K562 (cell line): ENCODE measurements around the gene ATG10. TPM values are rescaled to one million over a fixed set of nuclear protein-coding genes. Genes with fewer than 3 reads are reported as not detected.
A peak's percentile ranks its signal among the peaks of the same experiment; 100 is the strongest.

Experiments used
- DEAF1 ChIP-seq: fragments of 450-650 bp; formaldehyde crosslinking; IDR thresholded peaks from 2 replicates; pipeline ENCODE4 v1.4.0; 2020; ENCODE audit warnings: mild to moderate bottlenecking, moderate library complexity
- DIDO1 ChIP-seq: fragments of 450-650 bp; IDR thresholded peaks from 2 replicates; pipeline ENCODE4 v1.6.1; 2016; ENCODE audit warnings: low read depth, missing biosample characterization, missing genetic modification characterization
- E2F4 ChIP-seq: sonication (generic); formaldehyde crosslinking; IDR thresholded peaks from 2 replicates; pipeline ENCODE4 v1.8.0; 2022; ENCODE audit warnings: mild to moderate bottlenecking, low read depth, missing genetic modification reagents
- GTF2E2 ChIP-seq: fragments of 200-800 bp; sonication (Bioruptor generic); IDR thresholded peaks from 2 replicates; pipeline ENCODE4 v1.6.1; 2016; ENCODE audit warnings: missing genetic modification characterization, missing compliant biosample characterization
- KAT7 ChIP-seq: sonication (generic); formaldehyde crosslinking; IDR thresholded peaks from 2 replicates; pipeline ENCODE4 v1.8.0; 2022; ENCODE audit warnings: missing genetic modification reagents, mild to moderate bottlenecking, borderline replicate concordance
- LEF1 ChIP-seq: fragments of 450-650 bp; IDR thresholded peaks from 2 replicates; pipeline ENCODE4 v1.6.1; 2016; ENCODE audit warnings: mild to moderate bottlenecking
- MLX ChIP-seq, 2 experiments: fragments of 450-650 bp in 1 of 2; sonication (generic) in 1 of 2; formaldehyde crosslinking; conservative IDR thresholded peaks; 2 replicates each; pipeline versions ENCODE4 v1.4.0 to v1.8.1; 2020 to 2022; ENCODE audit warnings: mild to moderate bottlenecking in 1 of 2, missing genetic modification reagents in 1 of 2
- PKNOX1 ChIP-seq: fragments of 450-650 bp; IDR thresholded peaks from 2 replicates; pipeline ENCODE4 v1.6.1; 2016
- POLR3G ChIP-seq: IDR thresholded peaks from 2 replicates; pipeline ENCODE4 v1.6.1; 2011; ENCODE audit not compliant: insufficient read length, insufficient replicate concordance; ENCODE audit errors: extremely low read depth
- SRSF3 ChIP-seq: fragments of 200-400 bp; formaldehyde crosslinking; IDR thresholded peaks from 2 replicates; pipeline ENCODE4 v1.6.1; 2016; ENCODE audit warnings: mild to moderate bottlenecking, low read length, moderate library complexity; ENCODE audit not compliant: insufficient read depth
- STAT5A ChIP-seq: IDR thresholded peaks from 2 replicates; pipeline ENCODE4 v1.6.1; 2012; ENCODE audit warnings: low read length, inconsistent platforms, borderline replicate concordance
- YBX1 ChIP-seq: fragments of 450-650 bp; IDR thresholded peaks from 2 replicates; pipeline ENCODE4 v1.7.1; 2016; ENCODE audit warnings: mild to moderate bottlenecking
- ZHX1 ChIP-seq: fragments of 150-350 bp; conservative IDR thresholded peaks from 2 replicates; pipeline ENCODE4 v1.6.1; 2014; ENCODE audit warnings: low read length
- ZNF41 ChIP-seq: fragments of 250-450 bp; sonication (Bioruptor Pico); conservative IDR thresholded peaks from 2 replicates; pipeline ENCODE4 v1.4.0; 2020; ENCODE audit warnings: mild to moderate bottlenecking
- ZNF561 ChIP-seq: fragments of 450-650 bp; formaldehyde crosslinking; conservative IDR thresholded peaks from 2 replicates; pipeline ENCODE4 v1.4.0; 2020; ENCODE audit warnings: mild to moderate bottlenecking, moderate library complexity
- ZNF76 ChIP-seq: fragments of 250-450 bp; sonication (Bioruptor Pico); IDR thresholded peaks from 2 replicates; pipeline ENCODE4 v1.4.0; 2020; ENCODE audit warnings: mild to moderate bottlenecking, moderate library complexity, borderline replicate concordance
- polyA plus RNA-seq, 8 experiments: library from polyadenylated mRNA; depleted of rRNA in 4 of 8; stranded (reverse) in 5 of 8; unstranded in 3 of 8; fragments of >200 nt; fragmentation: Nextera tagmentation in 2 of 8; fragmentation: Illumina TruSeq in 1 of 8; extraction: Ambion mirVana in 2 of 8; extraction: Trizol in 1 of 8; gene quantifications; 2 replicates each; pipeline versions ENCODE4 v1.2.1 to v1.2.3, GENCODE V29; 2011 to 2014; ENCODE audit warnings: inconsistent platforms in 1 of 8, missing spikeins in 1 of 8
- total RNA-seq, 7 experiments: library from RNA; depleted of rRNA in 6 of 7; stranded (reverse); fragments of >200 nt in 6 of 7; fragmentation: Illumina TruSeq in 2 of 7; extraction: Trizol in 2 of 7; gene quantifications; 2 replicates each; pipeline versions ENCODE4 v1.2.1 to v1.2.3, GENCODE V29; 2011 to 2021; ENCODE audit warnings: low replicate concordance in 1 of 7

Gene ATG10
- total and polyA plus RNA-seq, 9 of the 15 experiments (the other 6 are each of a cell fraction or from before 2014, with no cell fraction given), result 7.0 to 18.8 (median 14.6) TPM

GRCh38 chr5:82225525-82226172, 253.8 kb downstream of the ATG10 start (continued):
- TF ChIP-seq MLX (CRISPR knock-in tag; conservative IDR thresholded peaks at IDR 0.05), result no peak
- TF ChIP-seq POLR3G, result no peak
- 0 out of 2 replicates have a peak, but pooled peaks have one; percentile 22 for TF ChIP-seq ZHX1
- 0 out of 2 replicates have a peak, but pooled peaks have one; percentile 24 for TF ChIP-seq E2F4
- TF ChIP-seq LEF1, result no peak
- TF ChIP-seq YBX1, result no peak
- TF ChIP-seq KAT7 (CRISPR knock-in tag), result no peak
- TF ChIP-seq DIDO1, result no peak
- TF ChIP-seq DEAF1, result peak; percentile 79
- TF ChIP-seq PKNOX1, result no peak
- no peak for TF ChIP-seq SRSF3
- TF ChIP-seq ZNF561, result no peak
- no peak for TF ChIP-seq ZNF41 (CRISPR knock-in tag)
- TF ChIP-seq ZNF76 (CRISPR knock-in tag), result no peak
- TF ChIP-seq GTF2E2, result no peak
- TF ChIP-seq STAT5A, result no peak
- TF ChIP-seq, all 486 proteins: peak for 11
